ENCODE measurements around the gene SH3BP5L. TPM values are rescaled to one million over a fixed set of nuclear protein-coding genes. Genes with fewer than 3 reads are reported as not detected.

The SH3BP5L gene
- total and polyA plus RNA-seq, 10 of the 15 experiments (the other 5 are each of a cell fraction or from before 2014, with no cell fraction given) = 1.1 to 22.8 (median 10.9) TPM

DNA sequence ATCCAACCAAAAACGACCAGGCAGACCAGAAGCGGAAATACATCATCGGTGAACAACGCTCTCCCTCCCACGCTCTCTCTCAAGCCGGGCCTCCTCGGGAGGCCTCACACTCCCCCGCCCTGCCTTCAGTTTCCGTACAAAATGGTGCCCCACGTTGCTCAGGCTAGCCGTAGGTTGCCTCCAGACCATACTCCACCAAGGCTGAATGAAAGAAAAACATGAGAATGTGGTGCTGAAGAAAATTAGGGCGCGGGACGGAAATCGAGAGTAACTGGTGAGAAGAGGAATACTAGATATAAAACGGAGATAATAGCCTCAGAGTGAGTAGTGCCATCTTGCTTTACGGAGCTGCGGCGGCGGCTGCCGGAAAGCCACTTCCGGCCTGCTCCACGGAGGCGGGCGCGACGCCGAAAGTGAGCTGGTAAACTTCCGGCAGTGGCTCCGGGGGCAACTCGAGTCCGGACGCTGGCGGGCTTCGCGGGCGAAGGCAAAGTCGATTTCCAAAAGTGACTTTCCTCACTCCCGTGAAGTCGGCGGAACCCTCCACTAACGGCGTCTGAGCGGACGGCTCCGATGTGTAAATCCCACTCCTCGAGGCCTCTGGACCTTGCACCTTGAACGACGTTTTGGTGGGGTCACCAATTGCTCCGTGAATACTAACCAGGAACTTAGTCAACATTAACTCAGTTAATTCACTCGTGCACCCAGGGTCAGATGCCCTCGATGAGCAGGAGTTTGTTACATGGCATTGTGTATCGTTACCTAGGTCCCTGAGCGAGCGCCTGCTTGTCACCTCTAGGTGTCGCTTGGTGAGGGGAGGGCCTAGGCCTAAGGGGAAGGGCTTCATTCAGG is at the start of gene SH3BP5L (continued):
- TF ChIP-seq LARP7 (IDR thresholded peaks at IDR 0.05) (peak; percentile 88; the same call in 1 of the 2 replicates), PML (IDR thresholded peaks at IDR 0.05; ENCODE audit: low read length) (0 out of 2 replicates have a peak, but pooled peaks have one; percentile 59), ESRRA (IDR thresholded peaks at IDR 0.05; ENCODE audit: low read length) (peak; percentile 63; the same call in 1 of the 2 replicates), SKIL (IDR thresholded peaks at IDR 0.05; ENCODE audit: low read depth, poor library complexity, severe bottlenecking) (peak; percentile 23), CBX3 (IDR thresholded peaks at IDR 0.05; ENCODE audit: borderline replicate concordance, low read depth) (no peak), ZBTB33 (IDR thresholded peaks at IDR 0.05) (no peak), FOXK2 (IDR thresholded peaks at IDR 0.05) (peak; percentile 64), SMARCA5 (IDR thresholded peaks at IDR 0.05) (peak; percentile 90), CREB1 (IDR thresholded peaks at IDR 0.05; ENCODE audit: low read depth) (peak; percentile 90), CBFB (IDR thresholded peaks at IDR 0.05; ENCODE audit: low read depth) (no peak; the same call in 1 of the 2 replicates), SIN3A (IDR thresholded peaks at IDR 0.05; ENCODE audit: low read depth, low read length) (peak; percentile 10; the same call in 1 of the 2 replicates), CEBPZ (IDR thresholded peaks at IDR 0.05; ENCODE audit: low read depth, low read length) (no peak), ZBTB40 (IDR thresholded peaks at IDR 0.05; ENCODE audit: borderline replicate concordance) (peak; percentile 95), MLLT1 (IDR thresholded peaks at IDR 0.05) (0 out of 2 replicates have a peak, but pooled peaks have one; percentile 47), HDAC2 (IDR thresholded peaks at IDR 0.05) (no peak)
